ENCODE results near the gene CST1.

DNA sequence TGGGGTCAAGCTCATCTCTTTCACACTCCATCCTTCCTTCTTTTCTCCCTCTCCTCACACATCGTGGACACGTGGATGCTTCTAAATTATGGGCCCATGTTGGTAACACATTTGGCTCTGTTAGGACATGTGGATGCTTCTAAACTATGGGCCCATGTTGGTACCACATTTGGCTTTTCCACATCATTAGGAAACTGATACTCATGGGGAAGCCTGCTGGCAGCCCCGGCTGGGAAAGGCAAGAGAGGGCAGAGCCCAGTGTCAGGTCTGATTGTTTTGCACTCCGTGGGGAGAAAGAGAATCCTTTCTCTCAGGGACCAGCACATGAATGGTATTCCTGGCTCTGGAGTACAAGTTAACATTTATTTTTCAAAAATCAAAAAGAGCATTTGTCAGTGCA lies 4.0 kb upstream of the CST1 start:
- TF ChIP-seq, protein P1, sequence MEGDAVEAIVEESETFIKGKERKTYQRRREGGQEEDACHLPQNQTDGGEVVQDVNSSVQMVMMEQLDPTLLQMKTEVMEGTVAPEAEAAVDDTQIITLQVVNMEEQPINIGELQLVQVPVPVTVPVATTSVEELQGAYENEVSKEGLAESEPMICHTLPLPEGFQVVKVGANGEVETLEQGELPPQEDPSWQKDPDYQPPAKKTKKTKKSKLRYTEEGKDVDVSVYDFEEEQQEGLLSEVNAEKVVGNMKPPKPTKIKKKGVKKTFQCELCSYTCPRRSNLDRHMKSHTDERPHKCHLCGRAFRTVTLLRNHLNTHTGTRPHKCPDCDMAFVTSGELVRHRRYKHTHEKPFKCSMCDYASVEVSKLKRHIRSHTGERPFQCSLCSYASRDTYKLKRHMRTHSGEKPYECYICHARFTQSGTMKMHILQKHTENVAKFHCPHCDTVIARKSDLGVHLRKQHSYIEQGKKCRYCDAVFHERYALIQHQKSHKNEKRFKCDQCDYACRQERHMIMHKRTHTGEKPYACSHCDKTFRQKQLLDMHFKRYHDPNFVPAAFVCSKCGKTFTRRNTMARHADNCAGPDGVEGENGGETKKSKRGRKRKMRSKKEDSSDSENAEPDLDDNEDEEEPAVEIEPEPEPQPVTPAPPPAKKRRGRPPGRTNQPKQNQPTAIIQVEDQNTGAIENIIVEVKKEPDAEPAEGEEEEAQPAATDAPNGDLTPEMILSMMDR (IDR thresholded peaks at IDR 0.05; ENCODE audit: insufficient read depth, low read length, poor library complexity, severe bottlenecking): no peak
- TF ChIP-seq EZH2phosphoT487 (conservative IDR thresholded peaks at IDR 0.05; ENCODE audit: low read length): no peak
